CD14-positive monocyte (primary cell): ENCODE measurements around the gene CD3E. TPM values are rescaled to one million over a fixed set of nuclear protein-coding genes. Genes with fewer than 3 reads are reported as not detected.
A peak's percentile ranks its signal among the peaks of the same experiment; 100 is the strongest.

Experiments used
- DNase-seq, 3 donors: peaks; one replicate each; pipeline ENCODE4 v3.0.0-alpha.2; 2011 to 2022
- H2AFZ ChIP-seq: 2 replicates; pipeline ENCODE4 v1.6.0; 2012; ENCODE audit warnings: mild to moderate bottlenecking, low read depth, low read length, inconsistent platforms; ENCODE audit not compliant: insufficient read depth, poor library complexity, severe bottlenecking
- H3K27ac ChIP-seq, 2 donors: 1 replicate in 1 of 2; 2 replicates in 1 of 2; pipeline ENCODE4 v1.5.1; 2012 to 2013; ENCODE audit warnings: low read length in 2 of 2, control low read depth in 1 of 2, inconsistent platforms in 1 of 2, low read depth in 1 of 2, mild to moderate bottlenecking in 1 of 2
- H3K27me3 ChIP-seq, 2 donors: one replicate each; pipeline versions ENCODE4 v1.6.0 to v1.6.1; 2011 to 2013; ENCODE audit warnings: low read length in 2 of 2; ENCODE audit not compliant: control insufficient read depth in 2 of 2, insufficient read depth in 2 of 2
- H3K36me3 ChIP-seq, 2 donors: replicated peaks in 1 of 2; 1 replicate in 1 of 2; 2 replicates in 1 of 2; pipeline versions ENCODE4 v1.5.1 to v1.6.1; 2012 to 2013; ENCODE audit warnings: low read length in 2 of 2, control low read depth in 1 of 2, inconsistent platforms in 1 of 2, mild to moderate bottlenecking in 1 of 2; ENCODE audit not compliant: insufficient read depth in 2 of 2, control insufficient read depth in 1 of 2
- H3K4me1 ChIP-seq, 2 donors: 1 replicate in 1 of 2; 2 replicates in 1 of 2; pipeline versions ENCODE4 v1.5.1 to v1.6.1; 2012 to 2013; ENCODE audit warnings: low read length in 2 of 2, control low read depth in 1 of 2, inconsistent platforms in 1 of 2, mild to moderate bottlenecking in 1 of 2, moderate library complexity in 1 of 2; ENCODE audit not compliant: insufficient read depth in 2 of 2, control insufficient read depth in 1 of 2
- H3K4me2 ChIP-seq: replicated peaks from 2 replicates; pipeline ENCODE3; 2012; ENCODE audit warnings: low read length, moderate library complexity, mild to moderate bottlenecking; ENCODE audit not compliant: poor library complexity, severe bottlenecking; ENCODE audit errors: extremely low read depth
- H3K4me3 ChIP-seq, 3 experiments: fragments of 200-600 bp in 1 of 3; sonication (generic) in 1 of 3; replicated peaks in 1 of 3; 1 replicate in 2 of 3; 2 replicates in 1 of 3; pipeline ENCODE4 v1.5.1; 2011 to 2013; ENCODE audit warnings: low read length in 3 of 3, mild to moderate bottlenecking in 3 of 3, control low read depth in 2 of 3, low read depth in 2 of 3, inconsistent platforms in 1 of 3, moderate library complexity in 1 of 3
- H3K79me2 ChIP-seq: 2 replicates; pipeline ENCODE4 v1.6.0; 2012; ENCODE audit warnings: mild to moderate bottlenecking, control low read depth, inconsistent platforms, low read length, moderate library complexity; ENCODE audit not compliant: insufficient read depth
- H3K9ac ChIP-seq: 2 replicates; pipeline ENCODE4 v1.6.0; 2017; ENCODE audit warnings: low read length, mild to moderate bottlenecking; ENCODE audit not compliant: insufficient read depth, poor library complexity, severe bottlenecking
- H3K9me3 ChIP-seq, 2 donors: replicated peaks in 1 of 2; 1 replicate in 1 of 2; 2 replicates in 1 of 2; pipeline versions ENCODE4 v1.5.1 to v1.6.1; 2012 to 2013; ENCODE audit warnings: low read length in 2 of 2, control low read depth in 1 of 2; ENCODE audit not compliant: control insufficient read depth in 1 of 2, insufficient read depth in 1 of 2
- H4K20me1 ChIP-seq: 2 replicates; pipeline ENCODE4 v1.6.0; 2012; ENCODE audit warnings: mild to moderate bottlenecking, low read length, control low read depth, moderate library complexity; ENCODE audit not compliant: insufficient read depth
- H3K27ac Mint-ChIP-seq, 7 donors: one replicate each; pipeline ENCODE4 v1.8.0; 2020; ENCODE audit warnings: mild to moderate bottlenecking in 7 of 7, mixed read lengths in 7 of 7, moderate library complexity in 6 of 7, inconsistent platforms in 2 of 7
- H3K27me3 Mint-ChIP-seq, 3 donors: one replicate each; pipeline ENCODE4 v1.8.0; 2021 to 2022; ENCODE audit warnings: low read depth in 3 of 3, mild to moderate bottlenecking in 3 of 3, mixed read lengths in 3 of 3, moderate library complexity in 3 of 3, inconsistent platforms in 1 of 3
- H3K36me3 Mint-ChIP-seq, 2 donors: one replicate each; pipeline ENCODE4 v1.8.0; 2020; ENCODE audit warnings: mixed read lengths in 2 of 2, inconsistent platforms in 1 of 2, mild to moderate bottlenecking in 1 of 2
- H3K4me1 Mint-ChIP-seq: one replicate; pipeline ENCODE4 v1.8.0; 2020; ENCODE audit warnings: mild to moderate bottlenecking, mixed read lengths
- H3K4me3 Mint-ChIP-seq, 2 donors: one replicate each; pipeline ENCODE4 v1.8.0; 2020; ENCODE audit warnings: mild to moderate bottlenecking in 2 of 2, mixed read lengths in 2 of 2, moderate library complexity in 1 of 2
- H3K9me3 Mint-ChIP-seq, 7 donors: one replicate each; pipeline ENCODE4 v1.8.0; 2020 to 2022; ENCODE audit warnings: mixed read lengths in 7 of 7, mild to moderate bottlenecking in 6 of 7, moderate library complexity in 6 of 7, inconsistent platforms in 2 of 7
- WGBS: methylation state at CpG from one replicate; pipeline ENCODE4 v1.1.5; 2013; ENCODE audit warnings: missing lambda C conversion rate; ENCODE audit not compliant: insufficient coverage; 5-methylcytosine and 5-hydroxymethylcytosine counted together
- intact Hi-C, 2 donors: fragments of 100-400 bp; cut with micrococcal nuclease; formaldehyde crosslinking; loops; one replicate each; pipeline versions ENCODE4 v1.15.0 to v1.15.1; 2023
- polyA plus RNA-seq, 3 donors: library from polyadenylated mRNA; depleted of rRNA in 1 of 3; unstranded in 2 of 3; stranded (reverse) in 1 of 3; fragments of 300-500 nt in 2 of 3; fragments of >200 nt in 1 of 3; fragmentation: Illumina TruSeq in 2 of 3; gene quantifications; 1 replicate in 2 of 3; 2 replicates in 1 of 3; pipeline ENCODE4 v1.2.3, GENCODE V29; 2012 to 2021
- TF ChIP-seq, protein P1 (sequence below): fragments of 200-600 bp; IDR thresholded peaks from one replicate; pipeline ENCODE4 v1.8.0; 2022; ENCODE audit warnings: antibody characterized with exemption, mild to moderate bottlenecking

The CD3E gene
- polyA plus RNA-seq, 3 donors: 0.12 to 1.6 (median 1.5) TPM

DNA sequence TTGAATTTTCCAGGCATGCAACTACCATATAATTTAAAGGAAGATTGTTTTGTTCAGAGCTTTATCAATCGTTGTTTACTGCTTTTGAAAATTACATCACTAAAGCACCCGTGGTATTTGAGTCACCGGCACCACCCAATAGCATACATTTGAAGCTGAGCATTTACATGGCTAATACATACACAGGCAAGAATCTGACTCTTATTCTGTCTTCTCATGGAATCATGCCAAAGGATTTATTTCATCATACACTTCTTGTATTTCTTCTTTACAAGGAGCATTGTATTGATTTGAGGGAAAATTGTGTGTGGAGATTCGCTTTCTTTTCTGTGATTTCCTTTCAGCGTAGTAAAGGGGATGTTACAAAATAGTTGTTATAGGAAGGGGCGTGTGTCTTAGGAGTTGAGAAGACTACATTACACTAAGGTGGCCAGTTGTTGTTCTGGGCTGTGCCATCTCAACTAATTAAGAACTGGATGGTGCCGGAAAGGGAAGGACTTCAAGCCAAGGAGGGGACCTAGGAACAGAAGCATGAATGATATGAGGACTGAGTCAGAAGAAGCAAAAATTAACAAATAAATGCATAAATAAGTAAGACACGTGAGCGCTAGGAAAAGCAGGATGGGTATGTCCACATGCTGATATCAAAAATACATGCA, 12.9 kb upstream of the CD3E start:
- H3K9me3 ChIP-seq: no peaks in the 10 kb centered on the region
- H2AFZ ChIP-seq: peak overlapping the region; percentile 73
- WGBS: 100% methylated on average over 2 of the region's 9 CpGs
- H3K79me2 ChIP-seq: no peaks in the 10 kb centered on the region
- H4K20me1 ChIP-seq: no peaks in the 10 kb centered on the region
- H3K27ac Mint-ChIP-seq: peak overlapping the region; percentile 86 to 95 (median 93)
- H3K4me3 Mint-ChIP-seq: peak overlapping the region; percentile 68 to 80
- H3K27me3 ChIP-seq: no peaks in the 10 kb centered on the region
- peak; percentile 81 to 92 (median 89) for DNase-seq
- H3K4me3 ChIP-seq: peak overlapping the region; percentile 4 to 70 (median 49)
- H3K36me3 Mint-ChIP-seq: peaks cover 0 to 1% of the 10 kb centered on the region in 2 donors
- H3K27me3 Mint-ChIP-seq: peaks cover 0 to 2% (median 2%) of the 10 kb centered on the region in 3 donors
- TF ChIP-seq, protein P1, sequence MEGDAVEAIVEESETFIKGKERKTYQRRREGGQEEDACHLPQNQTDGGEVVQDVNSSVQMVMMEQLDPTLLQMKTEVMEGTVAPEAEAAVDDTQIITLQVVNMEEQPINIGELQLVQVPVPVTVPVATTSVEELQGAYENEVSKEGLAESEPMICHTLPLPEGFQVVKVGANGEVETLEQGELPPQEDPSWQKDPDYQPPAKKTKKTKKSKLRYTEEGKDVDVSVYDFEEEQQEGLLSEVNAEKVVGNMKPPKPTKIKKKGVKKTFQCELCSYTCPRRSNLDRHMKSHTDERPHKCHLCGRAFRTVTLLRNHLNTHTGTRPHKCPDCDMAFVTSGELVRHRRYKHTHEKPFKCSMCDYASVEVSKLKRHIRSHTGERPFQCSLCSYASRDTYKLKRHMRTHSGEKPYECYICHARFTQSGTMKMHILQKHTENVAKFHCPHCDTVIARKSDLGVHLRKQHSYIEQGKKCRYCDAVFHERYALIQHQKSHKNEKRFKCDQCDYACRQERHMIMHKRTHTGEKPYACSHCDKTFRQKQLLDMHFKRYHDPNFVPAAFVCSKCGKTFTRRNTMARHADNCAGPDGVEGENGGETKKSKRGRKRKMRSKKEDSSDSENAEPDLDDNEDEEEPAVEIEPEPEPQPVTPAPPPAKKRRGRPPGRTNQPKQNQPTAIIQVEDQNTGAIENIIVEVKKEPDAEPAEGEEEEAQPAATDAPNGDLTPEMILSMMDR: no peak
- H3K4me1 Mint-ChIP-seq: peaks cover 24% of the 10 kb centered on the region
- H3K4me1 ChIP-seq: peaks cover 14 to 20% of the 10 kb centered on the region in 2 donors
- intact Hi-C loops: loop anchor here (2.0 to 5.0 kb wide), 3 partner anchors 39 to 94 kb away; partner anchors contain the start of gene MPZL3 (in 1 of the 2)
- no peaks in the 10 kb centered on the region for H3K36me3 ChIP-seq
- H3K27ac ChIP-seq: peak overlapping the region; percentile 74 to 90
- peak overlapping the region; percentile 77 for H3K4me2 ChIP-seq
- H3K9ac ChIP-seq: peak overlapping the region; percentile 55
- peaks cover 0 to 3% (median 3%) of the 10 kb centered on the region in 7 donors for H3K9me3 Mint-ChIP-seq

DNA sequence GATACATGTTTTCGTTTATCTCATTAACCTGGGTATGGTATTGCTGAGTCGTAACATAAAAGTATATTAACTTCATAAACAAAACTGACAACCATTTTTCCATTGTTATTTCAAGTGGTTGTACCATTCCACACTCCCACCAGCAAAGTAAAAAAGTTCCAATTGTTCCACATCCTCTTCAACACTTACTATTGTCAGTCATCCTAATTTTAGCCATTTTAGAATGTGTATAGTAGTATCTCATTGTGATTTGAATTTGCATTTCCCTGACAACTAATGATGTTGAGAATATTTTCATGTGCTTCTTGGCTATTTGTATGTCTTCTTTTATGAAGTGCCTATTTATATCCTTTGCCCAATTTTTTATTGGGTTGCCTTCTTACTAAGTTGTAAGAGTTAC, 10.5 kb upstream of the CD3E start:
- intact Hi-C loops: loop anchor here (5.0 kb wide), 2 partner anchors 42 to 97 kb away; partner anchors contain the start of gene MPZL3 (in 1 of the 2)
- H3K4me1 Mint-ChIP-seq: peaks cover 22% of the 10 kb centered on the region

More for the DNA sequence above, 10.5 kb upstream of the CD3E start:
- TF ChIP-seq, protein P1: no peak
- peaks cover 14 to 20% of the 10 kb centered on the region in 2 donors for H3K4me1 ChIP-seq
- H4K20me1 ChIP-seq: no peaks in the 10 kb centered on the region
- DNase-seq: no peak
- Mint-ChIP-seq H3K4me3 (no peak overlapping the region), H3K9me3 (peaks cover 0 to 3% (median 3%) of the 10 kb centered on the region in 7 donors), H3K27ac (no peak overlapping the region), H3K27me3 (peaks cover 0 to 2% (median 2%) of the 10 kb centered on the region in 3 donors), H3K36me3 (peaks cover 0 to 1% of the 10 kb centered on the region in 2 donors)
- H3K36me3 ChIP-seq: no peaks in the 10 kb centered on the region
- no peak overlapping the region for H3K4me3 ChIP-seq
- no peaks in the 10 kb centered on the region for H3K27me3 ChIP-seq
- H3K27ac ChIP-seq: no peak overlapping the region
- H3K4me2 ChIP-seq: no peak overlapping the region
- H3K9me3 ChIP-seq: no peaks in the 10 kb centered on the region
- H3K79me2 ChIP-seq: no peaks in the 10 kb centered on the region
- no peak overlapping the region for H3K9ac ChIP-seq
- WGBS: no CpG with 5 or more reads among the region's 2 CpGs
- H2AFZ ChIP-seq: no peak overlapping the region
